Neuronal stem cell (in vitro differentiated cells): ENCODE results near the gene CDC14B.

Experiments used
- DNase-seq: peaks from one replicate; pipeline ENCODE4 v3.0.0-alpha.2; 2013; ENCODE audit warnings: low spot score
- H2AFZ ChIP-seq: one replicate; pipeline ENCODE4 v1.6.1; 2013; ENCODE audit warnings: mild to moderate bottlenecking, low read length, inconsistent platforms
- H2AK5ac ChIP-seq: 2 replicates; pipeline ENCODE4 v1.6.1; 2013; ENCODE audit warnings: low read depth, mild to moderate bottlenecking, inconsistent platforms, low read length, moderate library complexity, mixed read lengths
- H2BK120ac ChIP-seq: 2 replicates; pipeline ENCODE4 v1.6.1; 2013; ENCODE audit warnings: low read depth, mild to moderate bottlenecking, inconsistent platforms, low read length, moderate library complexity, mixed read lengths
- H2BK12ac ChIP-seq: one replicate; pipeline ENCODE4 v1.6.1; 2013; ENCODE audit warnings: low read length, inconsistent platforms
- H2BK15ac ChIP-seq: 2 replicates; pipeline ENCODE4 v1.6.1; 2013; ENCODE audit warnings: mild to moderate bottlenecking, low read length, inconsistent platforms, mixed read lengths
- H2BK5ac ChIP-seq: one replicate; pipeline ENCODE4 v1.6.1; 2013; ENCODE audit warnings: inconsistent platforms, mild to moderate bottlenecking, low read length, moderate library complexity
- H3K14ac ChIP-seq: one replicate; pipeline ENCODE4 v1.6.1; 2013; ENCODE audit warnings: low read length, inconsistent platforms
- H3K18ac ChIP-seq: 2 replicates; pipeline ENCODE4 v1.6.1; 2013; ENCODE audit warnings: low read length, inconsistent platforms
- H3K23ac ChIP-seq: 2 replicates; pipeline ENCODE4 v1.6.1; 2013; ENCODE audit warnings: low read depth, mild to moderate bottlenecking, mixed read lengths, low read length, inconsistent platforms; ENCODE audit not compliant: poor library complexity
- H3K27ac ChIP-seq: replicated peaks from 3 replicates; pipeline ENCODE4 v1.5.1; 2013; ENCODE audit warnings: low read length, inconsistent platforms
- H3K27me3 ChIP-seq, 3 experiments: 2 replicates each; pipeline ENCODE4 v1.6.1; 2013; ENCODE audit warnings: low read length in 3 of 3, mild to moderate bottlenecking in 2 of 3, inconsistent platforms in 1 of 3, low read depth in 1 of 3, mixed read lengths in 1 of 3, moderate library complexity in 1 of 3; ENCODE audit not compliant: control insufficient read depth in 3 of 3, insufficient read depth in 3 of 3
- H3K36me3 ChIP-seq, 2 donors: replicated peaks in 1 of 2; 2 replicates each; pipeline ENCODE4 v1.6.1; 2013; ENCODE audit warnings: low read length in 2 of 2; ENCODE audit not compliant: control insufficient read depth in 2 of 2, insufficient read depth in 2 of 2
- H3K4ac ChIP-seq: 2 replicates; pipeline ENCODE4 v1.6.1; 2013; ENCODE audit warnings: inconsistent platforms, mild to moderate bottlenecking, low read length, moderate library complexity
- H3K4me1 ChIP-seq, 2 donors: 1 replicate in 1 of 2; 2 replicates in 1 of 2; pipeline ENCODE4 v1.6.1; 2013; ENCODE audit warnings: low read length in 2 of 2, low read depth in 1 of 2; ENCODE audit not compliant: control insufficient read depth in 2 of 2, insufficient read depth in 1 of 2
- H3K4me2 ChIP-seq: one replicate; pipeline ENCODE4 v1.6.1; 2013; ENCODE audit warnings: mild to moderate bottlenecking, low read length, inconsistent platforms; ENCODE audit not compliant: insufficient read depth, poor library complexity, severe bottlenecking
- H3K4me3 ChIP-seq, 2 donors: 2 replicates each; pipeline ENCODE4 v1.5.1; 2013; ENCODE audit warnings: low read length in 2 of 2, mild to moderate bottlenecking in 2 of 2, inconsistent platforms in 1 of 2, moderate library complexity in 1 of 2
- H3K79me1 ChIP-seq: one replicate; pipeline ENCODE4 v1.6.1; 2013; ENCODE audit warnings: low read depth, mild to moderate bottlenecking, inconsistent platforms, low read length, moderate library complexity
- H3K9ac ChIP-seq: one replicate; pipeline ENCODE4 v1.6.1; 2013; ENCODE audit warnings: mild to moderate bottlenecking, low read depth, low read length, inconsistent platforms; ENCODE audit not compliant: poor library complexity
- H3K9me3 ChIP-seq, 2 donors: replicated peaks in 1 of 2; 2 replicates each; pipeline versions ENCODE3 to v1.6.1; 2013; ENCODE audit warnings: low read length in 2 of 2, mild to moderate bottlenecking in 2 of 2, inconsistent platforms in 1 of 2, low read depth in 1 of 2, mixed read lengths in 1 of 2, moderate library complexity in 1 of 2; ENCODE audit not compliant: control insufficient read depth in 2 of 2, insufficient read depth in 1 of 2
- H4K8ac ChIP-seq: one replicate; pipeline ENCODE4 v1.6.1; 2013; ENCODE audit warnings: low read depth, mild to moderate bottlenecking, inconsistent platforms, low read length, moderate library complexity
- H4K91ac ChIP-seq: one replicate; pipeline ENCODE4 v1.6.1; 2013; ENCODE audit warnings: low read length, low read depth, mild to moderate bottlenecking, inconsistent platforms; ENCODE audit not compliant: poor library complexity
- WGBS, 2 donors: extraction: QIAGEN DNeasy Blood & Tissue Kit; methylation state at CpG; one replicate each; pipeline ENCODE4 v1.1.7; 2013; ENCODE audit warnings: missing lambda C conversion rate in 2 of 2, mixed read lengths in 1 of 2; ENCODE audit not compliant: insufficient read length in 2 of 2, insufficient replicate concordance in 1 of 2; ENCODE audit errors: extremely low coverage in 2 of 2; 5-methylcytosine and 5-hydroxymethylcytosine counted together

The CDC14B gene

DNA sequence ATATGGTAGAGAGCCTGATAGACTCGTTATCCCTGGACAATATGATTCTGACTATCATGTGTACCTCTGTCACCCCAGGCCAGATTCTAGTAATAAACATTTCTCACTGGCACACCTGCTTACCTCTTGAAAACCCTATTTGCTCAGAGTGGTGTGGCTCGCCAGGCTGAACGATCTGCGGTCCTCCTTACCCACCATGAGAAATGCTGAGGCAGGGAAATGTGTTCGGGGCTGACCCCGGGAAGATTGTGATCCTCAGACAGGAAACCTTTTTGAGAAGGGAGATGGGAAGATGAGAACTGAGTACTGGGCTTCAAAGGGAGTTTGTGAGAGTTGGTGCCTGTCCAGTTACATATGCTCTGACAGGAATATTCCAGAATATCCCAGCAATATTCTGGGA is 46.1 kb upstream of the CDC14B start:
- Histone ChIP-seq H3K18ac (no peak overlapping the region), H3K4me3 (no peak overlapping the region), H2BK5ac (no peak overlapping the region), H2AFZ (no peak overlapping the region), H3K79me1 (no peaks in the 10 kb centered on the region), H2BK12ac (no peak overlapping the region), H3K4ac (no peak overlapping the region), H3K9ac (no peak overlapping the region), H3K36me3 (no peaks in the 10 kb centered on the region), H2BK15ac (no peak overlapping the region), H3K23ac (no peak overlapping the region), H3K27me3 (no peaks in the 10 kb centered on the region), H2BK120ac (no peak overlapping the region), H3K9me3 (no peaks in the 10 kb centered on the region), H3K27ac (no peak overlapping the region), H3K4me2 (no peak overlapping the region), H2AK5ac (no peak overlapping the region), H3K4me1 (no peaks in the 10 kb centered on the region), H4K91ac (no peak overlapping the region), H3K14ac (no peak overlapping the region), H4K8ac (no peak overlapping the region)
- WGBS, 2 donors, result no CpG with 5 or more reads among the region's 6 CpGs
- no peak for DNase-seq

DNA sequence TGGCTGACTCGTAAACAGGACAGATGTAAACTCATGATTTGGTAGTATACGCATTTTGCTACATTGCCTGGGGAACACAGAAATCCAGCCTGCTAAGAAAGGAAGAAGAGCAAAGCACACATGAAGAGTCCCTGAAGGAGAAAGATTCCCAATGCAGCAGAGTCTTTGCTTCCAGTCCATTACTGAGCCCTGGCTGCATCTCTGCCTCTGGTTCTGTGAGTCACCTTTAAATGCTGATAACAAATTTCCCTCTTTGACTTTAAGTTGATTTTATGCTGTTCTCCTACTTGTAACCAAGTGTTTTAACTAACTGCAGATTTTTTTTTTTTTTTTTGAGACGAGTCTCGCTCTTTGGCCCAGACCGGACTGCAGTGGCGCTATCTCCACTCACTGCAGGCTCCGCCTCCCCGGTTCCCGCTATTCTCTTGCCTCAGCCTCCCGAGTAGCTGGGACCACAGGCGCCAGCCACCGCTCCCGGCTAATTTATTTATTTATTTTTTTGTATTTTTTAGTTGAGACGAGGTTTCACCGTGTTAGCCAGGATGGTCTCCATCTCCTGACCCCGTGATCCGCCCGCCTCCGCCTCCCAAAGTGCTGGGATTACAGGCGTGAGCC is 44.0 kb upstream of the CDC14B start:
- H4K8ac ChIP-seq, result no peak overlapping the region
- no peak overlapping the region for H3K9ac ChIP-seq
- H2AK5ac ChIP-seq, result no peak overlapping the region
- H3K4me2 ChIP-seq, result no peak overlapping the region
- DNase-seq, result no peak
- no peak overlapping the region for H3K14ac ChIP-seq
- H2BK5ac ChIP-seq, result no peak overlapping the region
- no peak overlapping the region for H2BK12ac ChIP-seq
- no peak overlapping the region for H2AFZ ChIP-seq
- H3K18ac ChIP-seq, result no peak overlapping the region
- no peaks in the 10 kb centered on the region for H3K27me3 ChIP-seq
- H3K4ac ChIP-seq, result no peak overlapping the region
- no peaks in the 10 kb centered on the region for H3K36me3 ChIP-seq
- WGBS, 2 donors, result no CpG with 5 or more reads among the region's 20 CpGs
- H3K27ac ChIP-seq, result no peak overlapping the region
- H3K4me3 ChIP-seq, result no peak overlapping the region
- H3K23ac ChIP-seq, result no peak overlapping the region
- H2BK120ac ChIP-seq, result no peak overlapping the region
- H2BK15ac ChIP-seq, result no peak overlapping the region
- peaks cover 0 to 1% of the 10 kb centered on the region in 2 donors for H3K4me1 ChIP-seq
- H4K91ac ChIP-seq, result no peak overlapping the region
- H3K9me3 ChIP-seq, result no peaks in the 10 kb centered on the region
- H3K79me1 ChIP-seq, result no peaks in the 10 kb centered on the region

DNA sequence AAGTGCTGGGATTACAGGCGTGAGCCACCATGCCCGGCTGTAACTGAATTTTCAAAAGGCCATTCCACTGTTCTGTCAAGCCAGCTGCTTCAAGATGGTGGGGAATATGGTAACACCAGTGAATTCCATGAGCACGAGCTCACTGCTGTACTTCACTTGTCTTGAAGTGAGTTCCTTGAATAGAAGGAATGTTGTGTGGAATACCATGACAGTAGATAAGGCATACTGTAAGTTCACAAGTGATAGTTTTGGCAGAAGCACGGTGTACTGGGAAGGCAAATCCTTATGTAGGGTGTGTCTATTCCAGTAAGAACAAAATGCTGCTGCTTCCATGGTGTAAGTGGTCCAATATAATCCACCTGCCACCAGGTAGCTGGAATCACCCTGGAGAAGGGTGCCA is 42.1 kb upstream of the CDC14B start:
- Histone ChIP-seq H2BK5ac (no peak overlapping the region), H3K9ac (no peak overlapping the region), H3K79me1 (no peaks in the 10 kb centered on the region), H2BK15ac (no peak overlapping the region), H3K4me3 (no peak overlapping the region), H3K18ac (no peak overlapping the region), H4K91ac (no peak overlapping the region), H4K8ac (no peak overlapping the region), H3K14ac (no peak overlapping the region), H3K27me3 (peaks cover 0 to 2% (median 0%) of the 10 kb centered on the region in 3 experiments), H2AFZ (no peak overlapping the region), H3K27ac (no peak overlapping the region), H3K4me2 (no peak overlapping the region), H2AK5ac (no peak overlapping the region), H3K4me1 (peaks cover 0 to 1% of the 10 kb centered on the region in 2 donors), H3K4ac (no peak overlapping the region), H3K23ac (no peak overlapping the region), H2BK12ac (no peak overlapping the region), H2BK120ac (no peak overlapping the region), H3K36me3 (no peaks in the 10 kb centered on the region), H3K9me3 (peaks cover 0 to 1% of the 10 kb centered on the region in 2 donors)
- no CpG with 5 or more reads among the region's 4 CpGs for WGBS, 2 donors
- DNase-seq, result no peak

DNA sequence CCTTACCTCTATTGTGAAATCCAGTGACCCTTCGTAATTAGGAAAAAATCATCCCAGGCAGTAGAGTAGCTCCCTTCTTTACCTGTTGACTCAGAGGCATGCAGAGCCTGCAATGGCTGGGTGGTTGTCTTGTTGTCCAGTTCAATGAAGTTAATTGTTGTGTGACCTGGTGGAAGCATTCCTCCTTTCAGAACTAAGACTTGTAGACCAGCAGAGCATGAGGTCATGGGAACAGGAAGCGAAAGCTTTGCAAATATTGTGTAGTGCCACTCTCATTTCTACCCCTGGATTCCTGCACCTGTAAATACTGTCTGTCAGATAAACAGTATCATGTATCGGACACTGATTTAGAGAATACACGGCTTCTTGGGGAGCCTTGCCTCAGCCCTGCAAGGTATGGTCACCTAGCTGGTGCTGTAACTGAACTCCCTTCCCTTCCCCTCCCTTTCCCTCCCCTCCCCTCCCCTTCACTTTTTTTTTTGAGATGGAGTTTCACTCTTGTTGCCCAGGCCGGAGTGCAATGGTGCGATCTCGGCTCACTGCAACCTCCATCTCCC is 41.1 kb upstream of the CDC14B start:
- Histone ChIP-seq H2BK15ac (no peak overlapping the region), H3K23ac (no peak overlapping the region), H3K4me2 (no peak overlapping the region), H3K4ac (no peak overlapping the region), H3K14ac (no peak overlapping the region), H3K9me3 (peaks cover 0 to 1% of the 10 kb centered on the region in 2 donors), H3K4me3 (no peak overlapping the region), H2AFZ (no peak overlapping the region), H3K18ac (no peak overlapping the region), H2BK120ac (no peak overlapping the region), H3K79me1 (no peaks in the 10 kb centered on the region), H2BK5ac (no peak overlapping the region), H3K4me1 (peaks cover 0 to 1% of the 10 kb centered on the region in 2 donors), H4K91ac (no peak overlapping the region), H4K8ac (no peak overlapping the region), H3K27ac (no peak overlapping the region), H2AK5ac (no peak overlapping the region), H2BK12ac (no peak overlapping the region), H3K9ac (no peak overlapping the region), H3K36me3 (no peaks in the 10 kb centered on the region), H3K27me3 (peaks cover 0 to 2% (median 0%) of the 10 kb centered on the region in 3 experiments)
- no peak for DNase-seq
- WGBS, 2 donors, result no CpG with 5 or more reads among the region's 7 CpGs
